GM12874 (cell line): ENCODE results near the gene SCCPDH.

Experiments used
- CTCF ChIP-seq: IDR thresholded peaks from 2 replicates; pipeline ENCODE4 v1.5.1; 2011; ENCODE audit warnings: low read depth, mild to moderate bottlenecking, control low read depth, low read length, moderate library complexity; ENCODE audit not compliant: insufficient read depth

SCCPDH gene

GRCh38 chr1:246786606-246787238 lies 62.5 kb downstream of the SCCPDH start:
- TF ChIP-seq CTCF, result no peak

- TF ChIP-seq CTCF, result no peak
Observed at GRCh38 chr1:246787781-246788513, 63.7 kb downstream of the SCCPDH start.

- no peak for TF ChIP-seq CTCF
Observed at GRCh38 chr1:246788895-246789338, 64.7 kb downstream of the SCCPDH start.

- no peak for TF ChIP-seq CTCF
Observed at GRCh38 chr1:246789454-246790339, 65.5 kb downstream of the SCCPDH start.

- no peak for TF ChIP-seq CTCF
Observed at GRCh38 chr1:246790364-246790763, 66.2 kb downstream of the SCCPDH start.

- no peak for TF ChIP-seq CTCF
Observed at GRCh38 chr1:246790833-246791232, 66.6 kb downstream of the SCCPDH start.
